ENCODE data around the gene DUOX2. TPM values are rescaled to one million over a fixed set of nuclear protein-coding genes. Genes with fewer than 3 reads are reported as not detected.

DUOX2 gene
- total RNA-seq, 2 donors from 2014 or later, result 0.42 TPM; not detected in 1

DNA sequence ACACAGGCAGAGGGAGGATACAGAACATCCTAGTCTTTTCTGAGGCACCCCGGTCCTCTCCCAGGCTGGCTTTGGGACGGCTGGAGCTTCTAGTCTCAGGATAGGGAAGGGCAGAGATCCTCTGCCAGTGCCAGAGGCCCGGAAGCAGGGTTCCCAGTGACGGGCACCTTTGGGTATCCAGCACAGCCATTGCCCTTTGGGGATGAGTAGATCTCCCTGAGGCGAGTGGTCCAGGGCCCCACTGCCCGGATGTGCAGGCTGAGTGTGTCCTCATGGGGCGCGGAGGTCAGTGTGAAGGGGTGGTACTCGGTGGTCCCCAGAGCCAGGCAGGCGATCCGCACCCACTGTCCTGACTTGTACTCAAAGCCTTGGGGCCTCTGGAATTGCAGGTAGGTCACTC lies 18.3 kb downstream of the DUOX2 start:
- ATAC-seq (ENCODE audit: insufficient number of reproducible peaks, low FRiP score, low read depth) (no peak), DNase-seq (ENCODE audit: low spot score) (no peak)
- TF ChIP-seq, protein P1, sequence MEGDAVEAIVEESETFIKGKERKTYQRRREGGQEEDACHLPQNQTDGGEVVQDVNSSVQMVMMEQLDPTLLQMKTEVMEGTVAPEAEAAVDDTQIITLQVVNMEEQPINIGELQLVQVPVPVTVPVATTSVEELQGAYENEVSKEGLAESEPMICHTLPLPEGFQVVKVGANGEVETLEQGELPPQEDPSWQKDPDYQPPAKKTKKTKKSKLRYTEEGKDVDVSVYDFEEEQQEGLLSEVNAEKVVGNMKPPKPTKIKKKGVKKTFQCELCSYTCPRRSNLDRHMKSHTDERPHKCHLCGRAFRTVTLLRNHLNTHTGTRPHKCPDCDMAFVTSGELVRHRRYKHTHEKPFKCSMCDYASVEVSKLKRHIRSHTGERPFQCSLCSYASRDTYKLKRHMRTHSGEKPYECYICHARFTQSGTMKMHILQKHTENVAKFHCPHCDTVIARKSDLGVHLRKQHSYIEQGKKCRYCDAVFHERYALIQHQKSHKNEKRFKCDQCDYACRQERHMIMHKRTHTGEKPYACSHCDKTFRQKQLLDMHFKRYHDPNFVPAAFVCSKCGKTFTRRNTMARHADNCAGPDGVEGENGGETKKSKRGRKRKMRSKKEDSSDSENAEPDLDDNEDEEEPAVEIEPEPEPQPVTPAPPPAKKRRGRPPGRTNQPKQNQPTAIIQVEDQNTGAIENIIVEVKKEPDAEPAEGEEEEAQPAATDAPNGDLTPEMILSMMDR (IDR thresholded peaks at IDR 0.05), result no peak

DNA sequence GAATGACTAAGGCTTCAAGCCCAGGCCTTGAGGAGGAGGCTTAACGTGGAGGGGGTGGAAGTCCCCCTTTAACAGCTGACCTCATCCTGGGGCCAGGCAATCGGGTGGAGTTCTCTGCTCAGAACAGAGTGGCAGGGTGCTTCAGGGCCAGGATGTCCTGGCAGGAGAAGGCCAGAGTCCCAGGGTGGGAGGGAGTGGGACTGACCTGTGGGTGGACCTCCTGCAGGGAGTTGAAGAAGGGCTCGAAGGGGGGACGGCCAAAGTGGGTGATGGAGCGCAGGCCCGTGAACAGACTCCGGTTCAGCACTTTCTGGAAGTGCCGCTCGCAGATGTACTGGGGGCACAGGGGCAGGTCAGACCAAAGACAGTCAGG lies 19.6 kb downstream of the DUOX2 start:
- TF ChIP-seq, protein P1 (IDR thresholded peaks at IDR 0.05), result no peak
- Histone ChIP-seq H3K4me3 (no peak overlapping the region), H3K27me3 (replicated peaks; ENCODE audit: insufficient read depth) (no peaks in the 10 kb centered on the region), H3K36me3 (no peaks in the 10 kb centered on the region), H3K9me3 (no peaks in the 10 kb centered on the region), H3K27ac (no peak overlapping the region), H3K4me1 (ENCODE audit: control insufficient read depth in 1 of 2, low read depth in 2 of 2) (no peaks in the 10 kb centered on the region)
- no peak for DNase-seq (ENCODE audit: low spot score)
- ATAC-seq (ENCODE audit: insufficient number of reproducible peaks, low FRiP score, low read depth), result no peak

More for the DNA sequence above, 18.3 kb downstream of the DUOX2 start:
- no peaks in the 10 kb centered on the region for H3K9me3 ChIP-seq
- no peaks in the 10 kb centered on the region for H3K27me3 ChIP-seq (replicated peaks; ENCODE audit: insufficient read depth)
- no peak overlapping the region for H3K4me3 ChIP-seq
- no peak overlapping the region for H3K27ac ChIP-seq
- H3K36me3 ChIP-seq, result no peaks in the 10 kb centered on the region
- H3K4me1 ChIP-seq (ENCODE audit: control insufficient read depth in 1 of 2, low read depth in 2 of 2), result no peaks in the 10 kb centered on the region

DNA sequence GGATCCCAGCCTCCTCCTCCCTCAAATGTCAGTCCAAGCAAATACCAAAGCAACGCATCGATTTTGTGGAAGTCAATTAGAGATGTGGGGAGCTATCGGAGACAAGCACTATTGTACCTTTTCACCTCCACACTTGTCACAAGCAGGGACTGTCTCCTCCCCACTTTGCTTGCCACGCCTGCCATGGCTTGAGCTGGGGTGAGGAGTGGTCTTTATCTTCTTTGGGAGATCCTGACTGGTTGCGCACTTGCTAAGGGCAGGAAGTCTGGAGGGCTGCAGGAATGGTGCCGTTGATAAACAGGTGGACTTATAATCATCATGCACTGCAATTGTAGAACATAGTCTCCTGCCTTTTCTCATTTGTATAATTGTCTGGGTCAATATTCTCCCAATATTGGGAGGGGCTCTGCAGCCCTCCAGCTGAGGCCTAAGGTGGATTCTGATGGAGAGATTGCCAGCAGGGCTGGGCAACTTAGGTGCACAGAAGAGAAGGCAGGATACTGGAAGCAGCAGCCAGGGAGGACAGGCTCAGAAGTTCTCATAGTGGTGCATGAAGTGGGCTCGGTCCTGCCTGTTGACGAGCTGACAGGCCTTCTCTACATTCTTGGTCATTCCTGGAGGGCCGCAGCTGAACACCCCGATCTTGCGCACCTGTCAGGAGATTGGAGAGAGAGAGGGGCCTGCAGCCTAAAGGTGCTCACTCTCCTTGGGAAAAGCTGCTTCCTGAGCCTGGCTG lies 20.2 kb downstream of the DUOX2 start:
- Histone ChIP-seq H3K4me1 (ENCODE audit: control insufficient read depth in 1 of 2, low read depth in 2 of 2) (no peaks in the 10 kb centered on the region), H3K27me3 (replicated peaks; ENCODE audit: insufficient read depth) (no peaks in the 10 kb centered on the region), H3K27ac (no peak overlapping the region), H3K36me3 (no peaks in the 10 kb centered on the region), H3K9me3 (no peaks in the 10 kb centered on the region), H3K4me3 (no peak overlapping the region)
- TF ChIP-seq, protein P1 (IDR thresholded peaks at IDR 0.05), result no peak
- DNase-seq (ENCODE audit: low spot score) (no peak), ATAC-seq (ENCODE audit: insufficient number of reproducible peaks, low FRiP score, low read depth) (no peak)

GRCh38 chr15:45093013-45093412 lies 21.0 kb downstream of the DUOX2 start:
- no peak for ATAC-seq (ENCODE audit: insufficient number of reproducible peaks, low FRiP score, low read depth)
- TF ChIP-seq, protein P1 (IDR thresholded peaks at IDR 0.05), result no peak
- no peak for DNase-seq (ENCODE audit: low spot score)
- H3K27ac ChIP-seq, result no peak overlapping the region
- H3K27me3 ChIP-seq (replicated peaks; ENCODE audit: insufficient read depth), result no peaks in the 10 kb centered on the region
- no peak overlapping the region for H3K4me3 ChIP-seq
- H3K36me3 ChIP-seq, result no peaks in the 10 kb centered on the region
- no peaks in the 10 kb centered on the region for H3K9me3 ChIP-seq
- H3K4me1 ChIP-seq (ENCODE audit: control insufficient read depth in 1 of 2, low read depth in 2 of 2), result no peaks in the 10 kb centered on the region

DNA sequence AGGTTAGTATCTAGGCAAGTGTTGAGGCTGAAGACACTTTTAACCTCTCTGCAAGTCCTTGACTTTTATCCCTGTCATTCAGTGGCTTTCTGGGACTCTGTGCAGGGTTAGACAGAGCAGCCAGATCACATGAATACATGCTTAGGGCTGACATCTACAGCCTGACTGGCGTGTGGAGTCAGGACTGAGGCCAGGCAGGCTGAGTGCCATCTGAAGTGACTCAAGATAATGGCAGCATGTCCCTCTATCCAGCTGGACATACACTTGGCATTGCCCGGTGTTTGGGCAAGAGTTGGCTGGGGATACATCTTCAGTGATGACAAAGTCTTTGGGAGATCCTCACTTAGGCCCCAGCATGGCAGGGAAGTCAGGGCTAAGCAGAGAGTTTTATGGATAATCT lies 22.4 kb downstream of the DUOX2 start:
- DNase-seq (ENCODE audit: low spot score) (no peak), ATAC-seq (ENCODE audit: insufficient number of reproducible peaks, low FRiP score, low read depth) (no peak)
- Histone ChIP-seq H3K4me3 (no peak overlapping the region), H3K27ac (no peak overlapping the region), H3K27me3 (replicated peaks; ENCODE audit: insufficient read depth) (no peaks in the 10 kb centered on the region), H3K4me1 (ENCODE audit: control insufficient read depth in 1 of 2, low read depth in 2 of 2) (no peaks in the 10 kb centered on the region), H3K36me3 (no peaks in the 10 kb centered on the region), H3K9me3 (no peaks in the 10 kb centered on the region)
- TF ChIP-seq, protein P1 (IDR thresholded peaks at IDR 0.05), result no peak
